Caki2 (cell line): Measurements from ENCODE around the gene ARHGEF10L. TPM values are rescaled to one million over a fixed set of nuclear protein-coding genes. Genes with fewer than 3 reads are reported as not detected.

Experiments used
- DNase-seq: peaks from one replicate; pipeline ENCODE4 v3.0.0-alpha.2; 2015; ENCODE audit warnings: low read depth
- in situ Hi-C: cut with HindIII; loops from 2 replicates; pipeline ENCODE4 v1.10.0; 2016; ENCODE audit warnings: low sequenced_read_pairs, low pct_unique_long_range_greater_than_20kb, mixed read lengths
- total RNA-seq: library from RNA; depleted of rRNA; stranded (reverse); fragments of >200 nt; shearing (Covaris generic); gene quantifications from 2 replicates; pipeline ENCODE4 v1.2.3, GENCODE V29; 2014; ENCODE audit warnings: low replicate concordance

The ARHGEF10L gene
- total RNA-seq, 1 experiment from 2014 or later, result 31.0 TPM

- in situ Hi-C loops, result no loop called here
- DNase-seq, result peak; percentile 45
Observed at GRCh38 chr1:17516303-17517214, 22.9 kb upstream of the ARHGEF10L start.

GRCh38 chr1:17520041-17520440 is 19.5 kb upstream of the ARHGEF10L start:
- in situ Hi-C loops, result no loop called here

GRCh38 chr1:17520473-17521319 is 18.8 kb upstream of the ARHGEF10L start:
- in situ Hi-C loops, result no loop called here
- no peak for DNase-seq

More at GRCh38 chr1:17520041-17520440, 19.5 kb upstream of the ARHGEF10L start:
- DNase-seq, result peak; percentile 77

- in situ Hi-C loops, result no loop called here
Observed at GRCh38 chr1:17521946-17522612, 17.4 kb upstream of the ARHGEF10L start.

GRCh38 chr1:17523321-17524041 is 16.0 kb upstream of the ARHGEF10L start:
- peak; percentile 55 for DNase-seq

More at GRCh38 chr1:17521946-17522612, 17.4 kb upstream of the ARHGEF10L start:
- DNase-seq, result no peak

GRCh38 chr1:17524645-17525044 is 14.9 kb upstream of the ARHGEF10L start:
- in situ Hi-C loops, result no loop called here
- no peak for DNase-seq

More at GRCh38 chr1:17523321-17524041, 16.0 kb upstream of the ARHGEF10L start:
- in situ Hi-C loops, result no loop called here

GRCh38 chr1:17525996-17526686 is 13.4 kb upstream of the ARHGEF10L start:
- no peak for DNase-seq
- in situ Hi-C loops, result no loop called here

- peak; percentile 97 for DNase-seq
- in situ Hi-C loops, result no loop called here
Observed at GRCh38 chr1:17527036-17527914, 12.2 kb upstream of the ARHGEF10L start.

GRCh38 chr1:17529381-17529780 is 10.1 kb upstream of the ARHGEF10L start:
- in situ Hi-C loops, result no loop called here
- no peak for DNase-seq

GRCh38 chr1:17531343-17531681 is 8.2 kb upstream of the ARHGEF10L start:
- in situ Hi-C loops, result no loop called here
- DNase-seq, result no peak

- DNase-seq, result no peak
- in situ Hi-C loops, result no loop called here
Observed at GRCh38 chr1:17531682-17532487, 7.6 kb upstream of the ARHGEF10L start.

- in situ Hi-C loops, result no loop called here
- no peak for DNase-seq
Observed at GRCh38 chr1:17533201-17533600, 6.3 kb upstream of the ARHGEF10L start.

GRCh38 chr1:17535300-17535936 is 4.1 kb upstream of the ARHGEF10L start:
- no peak for DNase-seq
- in situ Hi-C loops, result no loop called here

- in situ Hi-C loops, result no loop called here
- no peak for DNase-seq
Observed at GRCh38 chr1:17538010-17538409, 1.5 kb upstream of the ARHGEF10L start.

GRCh38 chr1:17538428-17539117 is 925 bp upstream of the ARHGEF10L start:
- peak; percentile 54 for DNase-seq
- in situ Hi-C loops, result no loop called here
